ENCODE results near the gene SPATS2. TPM values are rescaled to one million over a fixed set of nuclear protein-coding genes. Genes with fewer than 3 reads are reported as not detected.

Gene SPATS2
- total RNA-seq, 1 donor from 2014 or later: 43.9 TPM

GRCh38 chr12:49534731-49535278, 167.5 kb downstream of the SPATS2 start:
- no peaks in the 10 kb centered on the region for H3K4me1 Mint-ChIP-seq (ENCODE audit: low read depth, unreplicated experiment)
- no peak overlapping the region for H3K4me3 Mint-ChIP-seq (ENCODE audit: unreplicated experiment)
- no peak overlapping the region for H3K27ac Mint-ChIP-seq (ENCODE audit: unreplicated experiment)
- no peak for DNase-seq
- H3K27me3 Mint-ChIP-seq (ENCODE audit: unreplicated experiment): peaks cover 3% of the 10 kb centered on the region
- no peak for TF ChIP-seq CTCF (IDR thresholded peaks at IDR 0.05; ENCODE audit: partially characterized antibody, unreplicated experiment)
- no peaks in the 10 kb centered on the region for H3K9me3 Mint-ChIP-seq (ENCODE audit: unreplicated experiment)
- no peaks in the 10 kb centered on the region for H3K36me3 Mint-ChIP-seq (ENCODE audit: unreplicated experiment)

GRCh38 chr12:49535921-49536525, 168.8 kb downstream of the SPATS2 start:
- peaks cover 4% of the 10 kb centered on the region for H3K4me1 Mint-ChIP-seq (ENCODE audit: low read depth, unreplicated experiment)
- no peak for DNase-seq
- no peak overlapping the region for H3K4me3 Mint-ChIP-seq (ENCODE audit: unreplicated experiment)
- H3K36me3 Mint-ChIP-seq (ENCODE audit: unreplicated experiment): no peaks in the 10 kb centered on the region
- H3K9me3 Mint-ChIP-seq (ENCODE audit: unreplicated experiment): no peaks in the 10 kb centered on the region
- H3K27ac Mint-ChIP-seq (ENCODE audit: unreplicated experiment): no peak overlapping the region
- H3K27me3 Mint-ChIP-seq (ENCODE audit: unreplicated experiment): peaks cover 6% of the 10 kb centered on the region
- TF ChIP-seq CTCF (IDR thresholded peaks at IDR 0.05; ENCODE audit: partially characterized antibody, unreplicated experiment): no peak

- Mint-ChIP-seq H3K9me3 (ENCODE audit: unreplicated experiment) (no peaks in the 10 kb centered on the region), H3K4me1 (ENCODE audit: low read depth, unreplicated experiment) (peaks cover 6% of the 10 kb centered on the region), H3K27me3 (ENCODE audit: unreplicated experiment) (peaks cover 12% of the 10 kb centered on the region), H3K27ac (ENCODE audit: unreplicated experiment) (no peak overlapping the region), H3K4me3 (ENCODE audit: unreplicated experiment) (peak overlapping the region; percentile 82), H3K36me3 (ENCODE audit: unreplicated experiment) (no peaks in the 10 kb centered on the region)
- no peak for DNase-seq
- TF ChIP-seq CTCF (IDR thresholded peaks at IDR 0.05; ENCODE audit: partially characterized antibody, unreplicated experiment): no peak
Measured at GRCh38 chr12:49536526-49537071, 169.3 kb downstream of the SPATS2 start.

- TF ChIP-seq CTCF (IDR thresholded peaks at IDR 0.05; ENCODE audit: partially characterized antibody, unreplicated experiment): no peak
- peaks cover 6% of the 10 kb centered on the region for H3K4me1 Mint-ChIP-seq (ENCODE audit: low read depth, unreplicated experiment)
- no peaks in the 10 kb centered on the region for H3K9me3 Mint-ChIP-seq (ENCODE audit: unreplicated experiment)
- peak overlapping the region; percentile 82 for H3K4me3 Mint-ChIP-seq (ENCODE audit: unreplicated experiment)
- peak; percentile 45 for DNase-seq
- H3K27me3 Mint-ChIP-seq (ENCODE audit: unreplicated experiment): peaks cover 12% of the 10 kb centered on the region
- H3K27ac Mint-ChIP-seq (ENCODE audit: unreplicated experiment): no peak overlapping the region
- no peaks in the 10 kb centered on the region for H3K36me3 Mint-ChIP-seq (ENCODE audit: unreplicated experiment)
Measured at GRCh38 chr12:49537231-49537751, 170.0 kb downstream of the SPATS2 start.
